Measurements from ENCODE around the gene PRAC1.

DNA sequence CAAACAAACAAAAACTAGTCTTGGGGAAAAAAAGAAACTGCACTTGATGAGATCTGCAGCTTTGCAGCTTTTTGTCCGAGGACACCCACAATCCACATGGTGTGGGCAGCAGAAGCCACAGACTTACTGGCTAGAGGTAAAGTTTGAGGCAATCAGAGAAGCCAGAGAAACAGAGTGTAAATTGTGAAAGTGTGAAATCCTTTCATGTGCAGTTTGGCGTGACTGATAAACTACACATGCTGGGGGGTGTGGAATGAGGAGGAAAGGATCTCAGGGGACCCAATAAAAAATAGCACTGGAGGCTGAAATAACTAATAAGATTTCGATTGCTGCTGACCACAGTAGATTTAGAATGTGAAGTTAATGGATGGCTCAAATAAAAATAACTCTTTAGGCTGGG, 48.6 kb upstream of the PRAC1 start:
- TF ChIP-seq, protein P1, sequence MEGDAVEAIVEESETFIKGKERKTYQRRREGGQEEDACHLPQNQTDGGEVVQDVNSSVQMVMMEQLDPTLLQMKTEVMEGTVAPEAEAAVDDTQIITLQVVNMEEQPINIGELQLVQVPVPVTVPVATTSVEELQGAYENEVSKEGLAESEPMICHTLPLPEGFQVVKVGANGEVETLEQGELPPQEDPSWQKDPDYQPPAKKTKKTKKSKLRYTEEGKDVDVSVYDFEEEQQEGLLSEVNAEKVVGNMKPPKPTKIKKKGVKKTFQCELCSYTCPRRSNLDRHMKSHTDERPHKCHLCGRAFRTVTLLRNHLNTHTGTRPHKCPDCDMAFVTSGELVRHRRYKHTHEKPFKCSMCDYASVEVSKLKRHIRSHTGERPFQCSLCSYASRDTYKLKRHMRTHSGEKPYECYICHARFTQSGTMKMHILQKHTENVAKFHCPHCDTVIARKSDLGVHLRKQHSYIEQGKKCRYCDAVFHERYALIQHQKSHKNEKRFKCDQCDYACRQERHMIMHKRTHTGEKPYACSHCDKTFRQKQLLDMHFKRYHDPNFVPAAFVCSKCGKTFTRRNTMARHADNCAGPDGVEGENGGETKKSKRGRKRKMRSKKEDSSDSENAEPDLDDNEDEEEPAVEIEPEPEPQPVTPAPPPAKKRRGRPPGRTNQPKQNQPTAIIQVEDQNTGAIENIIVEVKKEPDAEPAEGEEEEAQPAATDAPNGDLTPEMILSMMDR (conservative IDR thresholded peaks at IDR 0.05 in 1 of 2, IDR thresholded peaks at IDR 0.05 in 1 of 2; ENCODE audit: extremely low read depth in 1 of 2, insufficient read depth in 1 of 2, low read depth in 1 of 2, low read length in 2 of 2), result no peak
- no peak for TF ChIP-seq EZH2 (IDR thresholded peaks at IDR 0.05; ENCODE audit: borderline replicate concordance, low read length)
